Mesendoderm (in vitro differentiated cells): ENCODE measurements around the gene PDE11A.

Experiments
- DNase-seq: peaks from one replicate; pipeline ENCODE4 v3.0.0; 2013
- H2AK5ac ChIP-seq: 2 replicates; pipeline ENCODE4 v1.6.1; 2013; ENCODE audit warnings: low read length, inconsistent platforms
- H2BK120ac ChIP-seq: 2 replicates; pipeline ENCODE4 v1.6.1; 2013; ENCODE audit warnings: low read depth, mild to moderate bottlenecking, low read length, moderate library complexity, mixed read lengths
- H2BK15ac ChIP-seq: replicated peaks from 2 replicates; pipeline ENCODE4 v1.6.1; 2013; ENCODE audit warnings: low read depth, mild to moderate bottlenecking, moderate library complexity
- H2BK5ac ChIP-seq: 2 replicates; pipeline ENCODE4 v1.6.1; 2013; ENCODE audit warnings: low read length, inconsistent platforms
- H3K18ac ChIP-seq: 2 replicates; pipeline ENCODE4 v1.6.1; 2013; ENCODE audit warnings: mild to moderate bottlenecking, low read length, mixed read lengths
- H3K23ac ChIP-seq: one replicate; pipeline ENCODE4 v1.6.1; 2013; ENCODE audit warnings: low read length
- H3K27ac ChIP-seq: 2 replicates; pipeline ENCODE4 v1.5.1; 2013; ENCODE audit warnings: low read depth, mild to moderate bottlenecking, inconsistent platforms, low read length, moderate library complexity
- H3K27me3 ChIP-seq: 2 replicates; pipeline ENCODE4 v1.6.1; 2013; ENCODE audit warnings: low read length, control low read depth, mild to moderate bottlenecking, inconsistent platforms; ENCODE audit not compliant: insufficient read depth, poor library complexity
- H3K36me3 ChIP-seq: 2 replicates; pipeline ENCODE4 v1.6.1; 2013; ENCODE audit warnings: low read length, inconsistent platforms; ENCODE audit not compliant: control insufficient read depth, insufficient read depth
- H3K4ac ChIP-seq: one replicate; pipeline ENCODE4 v1.6.1; 2013; ENCODE audit warnings: low read depth, mild to moderate bottlenecking, low read length, moderate library complexity
- H3K4me1 ChIP-seq: 2 replicates; pipeline ENCODE4 v1.6.1; 2013; ENCODE audit warnings: low read depth, low read length, inconsistent platforms; ENCODE audit not compliant: control insufficient read depth
- H3K4me2 ChIP-seq: 2 replicates; pipeline ENCODE4 v1.6.1; 2013; ENCODE audit warnings: low read length
- H3K4me3 ChIP-seq: 2 replicates; pipeline ENCODE4 v1.5.1; 2013; ENCODE audit warnings: mild to moderate bottlenecking, low read length
- H3K56ac ChIP-seq: one replicate; pipeline ENCODE4 v1.6.1; 2013; ENCODE audit warnings: low read length
- H3K79me1 ChIP-seq: 2 replicates; pipeline ENCODE4 v1.6.1; 2013; ENCODE audit warnings: low read length, inconsistent platforms
- H3K79me2 ChIP-seq: 2 replicates; pipeline ENCODE4 v1.6.1; 2013; ENCODE audit warnings: mild to moderate bottlenecking, low read length; ENCODE audit not compliant: control insufficient read depth, insufficient read depth
- H3K9ac ChIP-seq: 2 replicates; pipeline ENCODE4 v1.6.1; 2013; ENCODE audit warnings: low read length, inconsistent platforms
- H4K5ac ChIP-seq: one replicate; pipeline ENCODE4 v1.6.1; 2013; ENCODE audit warnings: low read length
- H4K8ac ChIP-seq: one replicate; pipeline ENCODE4 v1.6.1; 2013; ENCODE audit warnings: low read depth, mild to moderate bottlenecking, control low read depth, low read length, moderate library complexity
- WGBS: extraction: QIAGEN DNeasy Blood & Tissue Kit; methylation state at CpG from one replicate; pipeline ENCODE4 v1.1.7; 2013; ENCODE audit warnings: low lambda C conversion rate, missing lambda C conversion rate; ENCODE audit not compliant: insufficient coverage; ENCODE audit errors: extremely low coverage; 5-methylcytosine and 5-hydroxymethylcytosine counted together

PDE11A gene

DNA sequence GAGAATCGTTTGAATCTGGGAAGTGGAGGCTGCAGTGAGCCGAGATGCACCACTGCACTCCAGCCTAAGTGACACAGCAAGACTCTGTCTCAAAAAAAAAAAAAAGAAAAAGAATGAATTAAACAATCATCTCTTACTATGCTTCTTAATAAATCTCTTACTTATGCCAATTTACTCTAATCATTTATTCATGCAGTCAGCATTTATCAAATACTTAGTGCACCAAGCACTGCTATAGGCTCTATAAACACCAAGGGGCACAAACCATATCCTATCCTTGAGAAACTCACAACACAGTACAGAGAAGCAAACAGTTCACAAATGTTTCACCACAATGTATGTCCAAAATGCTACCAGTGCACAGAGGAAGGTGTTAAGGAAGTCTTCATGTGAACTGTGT lies 189.4 kb downstream of the PDE11A start:
- H3K79me2 ChIP-seq, result no peaks in the 10 kb centered on the region
- H3K56ac ChIP-seq, result no peak overlapping the region
- no peak overlapping the region for H4K5ac ChIP-seq
- no peak overlapping the region for H3K4ac ChIP-seq
- no peak overlapping the region for H2AK5ac ChIP-seq
- no peak overlapping the region for H3K27ac ChIP-seq
- H2BK120ac ChIP-seq, result no peak overlapping the region
- H3K36me3 ChIP-seq, result no peaks in the 10 kb centered on the region
- H3K23ac ChIP-seq, result no peak overlapping the region
- no peak overlapping the region for H3K9ac ChIP-seq
- no peak for DNase-seq
- H3K18ac ChIP-seq, result no peak overlapping the region
- no CpG with 5 or more reads among the region's 2 CpGs for WGBS
- no peaks in the 10 kb centered on the region for H3K79me1 ChIP-seq
- H3K4me1 ChIP-seq, result no peaks in the 10 kb centered on the region
- no peak overlapping the region for H2BK15ac ChIP-seq
- no peak overlapping the region for H4K8ac ChIP-seq
- H2BK5ac ChIP-seq, result no peak overlapping the region
- no peak overlapping the region for H3K4me2 ChIP-seq
- H3K27me3 ChIP-seq, result no peaks in the 10 kb centered on the region
- H3K4me3 ChIP-seq, result no peak overlapping the region

GRCh38 chr2:177882501-177882900 lies 190.1 kb downstream of the PDE11A start:
- no CpG with 5 or more reads among the region's 1 CpG for WGBS
- Histone ChIP-seq H3K4me3 (no peak overlapping the region), H3K4me2 (no peak overlapping the region), H3K4ac (no peak overlapping the region), H4K8ac (no peak overlapping the region), H3K23ac (no peak overlapping the region), H2AK5ac (no peak overlapping the region), H3K36me3 (no peaks in the 10 kb centered on the region), H3K27me3 (no peaks in the 10 kb centered on the region), H2BK15ac (no peak overlapping the region), H3K79me2 (no peaks in the 10 kb centered on the region), H2BK5ac (no peak overlapping the region), H4K5ac (no peak overlapping the region), H3K56ac (no peak overlapping the region), H3K4me1 (no peaks in the 10 kb centered on the region), H3K9ac (no peak overlapping the region), H3K18ac (no peak overlapping the region), H3K27ac (no peak overlapping the region), H2BK120ac (no peak overlapping the region), H3K79me1 (no peaks in the 10 kb centered on the region)
- no peak for DNase-seq

DNA sequence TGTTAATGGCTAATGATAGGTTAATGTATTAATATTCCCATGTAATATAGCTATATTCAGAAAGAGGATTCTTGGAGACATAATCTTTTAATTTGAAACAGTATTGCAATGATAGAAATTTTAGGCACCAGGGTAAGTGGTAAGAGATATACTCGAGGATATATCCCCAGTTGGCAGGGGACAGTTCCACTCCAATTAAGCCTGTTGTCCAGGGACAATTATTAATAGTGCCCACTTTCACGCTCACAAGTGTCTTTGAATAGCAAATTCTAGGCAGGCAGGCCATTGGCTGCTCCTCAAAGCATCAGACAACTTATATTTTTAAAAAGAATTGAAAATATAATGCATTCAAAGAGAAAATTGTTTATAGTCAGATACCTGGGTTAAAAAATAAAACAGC lies 190.7 kb downstream of the PDE11A start:
- no peak overlapping the region for H4K5ac ChIP-seq
- H3K18ac ChIP-seq, result no peak overlapping the region
- H2BK15ac ChIP-seq, result no peak overlapping the region
- H3K4me2 ChIP-seq, result no peak overlapping the region
- H3K9ac ChIP-seq, result no peak overlapping the region
- H2BK5ac ChIP-seq, result no peak overlapping the region
- H3K36me3 ChIP-seq, result no peaks in the 10 kb centered on the region
- H2BK120ac ChIP-seq, result no peak overlapping the region
- H3K4me3 ChIP-seq, result no peak overlapping the region
- H3K23ac ChIP-seq, result no peak overlapping the region
- no peaks in the 10 kb centered on the region for H3K79me2 ChIP-seq
- H2AK5ac ChIP-seq, result no peak overlapping the region
- no peak overlapping the region for H3K4ac ChIP-seq
- no CpG with 5 or more reads among the region's 2 CpGs for WGBS
- no peaks in the 10 kb centered on the region for H3K4me1 ChIP-seq
- no peak overlapping the region for H3K56ac ChIP-seq
- DNase-seq, result no peak
- no peak overlapping the region for H3K27ac ChIP-seq
- no peaks in the 10 kb centered on the region for H3K79me1 ChIP-seq
- H3K27me3 ChIP-seq, result no peaks in the 10 kb centered on the region
- no peak overlapping the region for H4K8ac ChIP-seq

GRCh38 chr2:177881008-177881747 lies 191.4 kb downstream of the PDE11A start:
- no CpG with 5 or more reads among the region's 2 CpGs for WGBS
- Histone ChIP-seq H2BK120ac (no peak overlapping the region), H3K4me3 (no peak overlapping the region), H4K5ac (no peak overlapping the region), H3K4ac (no peak overlapping the region), H3K79me2 (no peaks in the 10 kb centered on the region), H2AK5ac (no peak overlapping the region), H4K8ac (no peak overlapping the region), H3K4me2 (no peak overlapping the region), H3K18ac (no peak overlapping the region), H3K9ac (no peak overlapping the region), H3K36me3 (no peaks in the 10 kb centered on the region), H2BK5ac (no peak overlapping the region), H2BK15ac (no peak overlapping the region), H3K27ac (no peak overlapping the region), H3K4me1 (no peaks in the 10 kb centered on the region), H3K23ac (no peak overlapping the region), H3K79me1 (no peaks in the 10 kb centered on the region), H3K27me3 (no peaks in the 10 kb centered on the region), H3K56ac (no peak overlapping the region)
- DNase-seq, result no peak

DNA sequence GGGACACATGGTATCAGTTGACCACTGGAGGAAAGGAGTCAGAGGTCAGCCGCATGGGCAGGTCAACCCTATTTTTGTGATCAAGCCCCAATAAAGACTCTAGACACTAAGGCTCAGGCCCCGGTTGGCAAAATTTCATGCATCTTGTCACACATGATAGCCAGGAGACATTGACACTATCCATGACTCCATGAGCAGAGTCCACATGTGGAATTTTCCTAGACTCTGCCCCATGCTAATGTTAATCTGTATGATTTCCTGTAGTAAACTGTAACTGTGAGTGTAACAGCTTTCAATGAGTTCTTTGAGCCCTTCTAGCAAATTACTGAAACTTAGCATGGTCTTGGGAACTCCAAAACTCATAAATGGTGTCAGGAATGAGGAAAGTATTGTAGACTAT lies 192.3 kb downstream of the PDE11A start:
- no CpG with 5 or more reads among the region's 2 CpGs for WGBS

DNA sequence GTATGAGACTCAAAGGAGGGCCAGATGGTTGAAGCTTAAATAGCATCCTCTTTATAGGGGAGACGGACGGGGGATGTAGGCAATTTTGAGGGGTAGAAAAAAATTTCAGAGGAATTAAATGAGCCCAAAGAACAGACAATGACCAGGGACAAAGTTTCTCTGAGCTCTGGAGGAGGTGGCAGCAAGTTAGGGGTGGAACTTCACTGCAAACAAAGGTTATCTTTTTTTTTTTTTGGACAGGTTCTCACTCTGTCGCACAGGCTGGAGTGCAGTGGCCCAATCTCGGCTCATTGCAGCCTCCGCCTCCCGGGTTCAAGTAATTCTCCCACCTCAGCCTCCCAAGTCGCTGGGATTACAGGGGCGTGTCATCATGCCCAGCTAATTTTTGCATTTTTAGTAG lies 195.6 kb downstream of the PDE11A start:
- Histone ChIP-seq H3K4ac (no peak overlapping the region), H3K27me3 (no peaks in the 10 kb centered on the region), H3K36me3 (no peaks in the 10 kb centered on the region), H2BK5ac (no peak overlapping the region), H3K27ac (no peak overlapping the region), H2BK120ac (no peak overlapping the region), H3K56ac (no peak overlapping the region), H4K5ac (no peak overlapping the region), H4K8ac (no peak overlapping the region), H3K4me3 (no peak overlapping the region), H2AK5ac (no peak overlapping the region), H3K4me2 (no peak overlapping the region), H3K4me1 (no peaks in the 10 kb centered on the region), H3K18ac (no peak overlapping the region), H2BK15ac (no peak overlapping the region), H3K9ac (no peak overlapping the region), H3K79me2 (no peaks in the 10 kb centered on the region), H3K79me1 (no peaks in the 10 kb centered on the region), H3K23ac (no peak overlapping the region)
- WGBS, result no CpG with 5 or more reads among the region's 8 CpGs
- no peak for DNase-seq

More for the DNA sequence above, 192.3 kb downstream of the PDE11A start:
- no peak overlapping the region for H3K23ac ChIP-seq
- H3K79me1 ChIP-seq, result no peaks in the 10 kb centered on the region
- H3K18ac ChIP-seq, result no peak overlapping the region
- no peaks in the 10 kb centered on the region for H3K4me1 ChIP-seq
- H3K79me2 ChIP-seq, result no peaks in the 10 kb centered on the region
- no peak overlapping the region for H3K4me2 ChIP-seq
- no peak overlapping the region for H2BK5ac ChIP-seq
- no peak overlapping the region for H3K9ac ChIP-seq
- H4K8ac ChIP-seq, result no peak overlapping the region
- H3K27me3 ChIP-seq, result no peaks in the 10 kb centered on the region
- H2AK5ac ChIP-seq, result no peak overlapping the region
- H4K5ac ChIP-seq, result no peak overlapping the region
- H3K4ac ChIP-seq, result no peak overlapping the region
- H2BK15ac ChIP-seq, result no peak overlapping the region
- no peak overlapping the region for H3K27ac ChIP-seq
- no peak overlapping the region for H2BK120ac ChIP-seq
- no peak overlapping the region for H3K4me3 ChIP-seq
- H3K56ac ChIP-seq, result no peak overlapping the region
- H3K36me3 ChIP-seq, result no peaks in the 10 kb centered on the region
- DNase-seq, result no peak
